B cell (primary cell): Measurements from ENCODE around the gene ABCF3. TPM values are rescaled to one million over a fixed set of nuclear protein-coding genes. Genes with fewer than 3 reads are reported as not detected.

Experiments
- ATAC-seq: fragments of 200-7000 bp; cut with Tn5 transposase; one replicate; pipeline ENCODE4 v1.10.0; 2021; ENCODE audit warnings: low read depth, mild to moderate bottlenecking, moderate number of reproducible peaks, moderate library complexity
- CTCF ChIA-PET: fragments of 350-600 bp; sonication (Branson Sonifier 250); formaldehyde crosslinking; loops from one replicate; lab custom pipeline; 2021; ENCODE audit warnings: antibody characterized with exemption, inconsistent platforms; lab: Charles Lee
- POLR2A ChIA-PET: fragments of 350-600 bp; sonication (Branson Sonifier 250); formaldehyde crosslinking; loops from one replicate; lab custom pipeline; 2021; ENCODE audit warnings: antibody characterized with exemption; lab: Charles Lee
- DNase-seq: peaks from one replicate; pipeline ENCODE4 v3.0.0; 2013
- H2AFZ ChIP-seq: 2 replicates; pipeline ENCODE4 v1.6.1; 2012; ENCODE audit warnings: mild to moderate bottlenecking, low read depth, low read length; ENCODE audit not compliant: insufficient read depth, poor library complexity, severe bottlenecking
- H3K27ac ChIP-seq, 2 donors: 1 replicate in 1 of 2; 2 replicates in 1 of 2; pipeline ENCODE4 v1.5.1; 2012 to 2013; ENCODE audit warnings: low read length in 2 of 2, mild to moderate bottlenecking in 2 of 2, moderate library complexity in 1 of 2
- H3K27me3 ChIP-seq, 4 experiments: fragments of 200-600 bp in 1 of 4; sonication (generic) in 1 of 4; replicated peaks in 1 of 4; 1 replicate in 2 of 4; 2 replicates in 2 of 4; pipeline versions ENCODE4 v1.6.1 to v1.7.0; 2013 to 2016; ENCODE audit warnings: low read length in 3 of 4, mild to moderate bottlenecking in 2 of 4, mixed read lengths in 1 of 4, moderate library complexity in 1 of 4; ENCODE audit not compliant: insufficient read depth in 4 of 4, control insufficient read depth in 3 of 4; ENCODE audit errors: control extremely low read depth in 1 of 4
- H3K36me3 ChIP-seq, 2 experiments: replicated peaks in 1 of 2; 1 replicate in 1 of 2; 2 replicates in 1 of 2; pipeline versions ENCODE4 v1.6.1 to v1.7.1; 2013; ENCODE audit warnings: low read length in 1 of 2; ENCODE audit not compliant: insufficient read depth in 2 of 2, control insufficient read depth in 1 of 2; ENCODE audit errors: control extremely low read depth in 1 of 2, extremely low read depth in 1 of 2
- H3K4me1 ChIP-seq, 2 donors: fragments of 200-600 bp in 1 of 2; sonication (generic) in 1 of 2; 1 replicate in 1 of 2; 2 replicates in 1 of 2; pipeline versions ENCODE4 v1.5.1 to v1.6.1; 2013 to 2017; ENCODE audit warnings: low read length in 2 of 2; ENCODE audit not compliant: control insufficient read depth in 2 of 2, insufficient read depth in 2 of 2
- H3K4me2 ChIP-seq: replicated peaks from 2 replicates; pipeline ENCODE3; 2012; ENCODE audit warnings: mild to moderate bottlenecking, low read depth, low read length; ENCODE audit not compliant: poor library complexity, severe bottlenecking
- H3K4me3 ChIP-seq, 5 experiments: fragments of 200-600 bp in 1 of 5; sonication (generic) in 1 of 5; 1 replicate in 3 of 5; 2 replicates in 2 of 5; pipeline versions ENCODE4 v1.5.1 to v1.7.0; 2011 to 2016; ENCODE audit warnings: low read length in 4 of 5, mild to moderate bottlenecking in 4 of 5, low read depth in 2 of 5, control low read depth in 1 of 5, moderate library complexity in 1 of 5; ENCODE audit not compliant: insufficient read depth in 1 of 5; ENCODE audit errors: control extremely low read depth in 1 of 5, extremely low read depth in 1 of 5
- H3K79me2 ChIP-seq: fragments of 200-600 bp; sonication (generic); one replicate; pipeline ENCODE4 v1.6.0; 2016; ENCODE audit warnings: low read length; ENCODE audit not compliant: control insufficient read depth, insufficient read depth
- H3K9ac ChIP-seq: fragments of 200-600 bp; sonication (generic); 2 replicates; pipeline ENCODE4 v1.6.1; 2017; ENCODE audit warnings: mild to moderate bottlenecking, low read length, moderate library complexity
- H3K9me3 ChIP-seq, 3 donors: one replicate each; pipeline versions ENCODE4 v1.6.1 to v1.7.1; 2013; ENCODE audit warnings: low read length in 2 of 3; ENCODE audit not compliant: control insufficient read depth in 2 of 3, insufficient read depth in 1 of 3; ENCODE audit errors: control extremely low read depth in 1 of 3
- H4K20me1 ChIP-seq: 2 replicates; pipeline ENCODE4 v1.6.0; 2012; ENCODE audit warnings: mild to moderate bottlenecking, low read length; ENCODE audit not compliant: insufficient read depth, control insufficient read depth, poor library complexity, severe bottlenecking
- H3K27ac Mint-ChIP-seq: one replicate; pipeline ENCODE4 v1.8.0; 2021; ENCODE audit warnings: mixed read lengths
- H3K27me3 Mint-ChIP-seq: one replicate; pipeline ENCODE4 v1.8.0; 2021; ENCODE audit warnings: mixed read lengths
- H3K4me1 Mint-ChIP-seq: one replicate; pipeline ENCODE4 v1.8.0; 2021; ENCODE audit warnings: mixed read lengths
- H3K4me3 Mint-ChIP-seq: one replicate; pipeline ENCODE4 v1.8.0; 2021; ENCODE audit warnings: mixed read lengths
- H3K9me3 Mint-ChIP-seq: one replicate; pipeline ENCODE4 v1.8.0; 2022; ENCODE audit warnings: mixed read lengths; ENCODE audit not compliant: insufficient read depth
- EZH2 ChIP-seq: IDR thresholded peaks from 2 replicates; pipeline ENCODE4 v1.6.1; 2012; ENCODE audit warnings: borderline replicate concordance, low read depth, mild to moderate bottlenecking, moderate library complexity, low read length; ENCODE audit not compliant: insufficient read depth, poor library complexity, severe bottlenecking
- WGBS: methylation state at CpG from one replicate; pipeline ENCODE4 v1.1.5; 2013; ENCODE audit warnings: missing lambda C conversion rate; ENCODE audit not compliant: insufficient coverage; 5-methylcytosine and 5-hydroxymethylcytosine counted together
- intact Hi-C: fragments of 100-400 bp; cut with micrococcal nuclease; formaldehyde crosslinking; loops from one replicate; pipeline ENCODE4 v1.10.0; 2022
- polyA plus RNA-seq: library from polyadenylated mRNA; depleted of rRNA; stranded (reverse); fragments of >200 nt; gene quantifications from 2 replicates; pipeline ENCODE4 v1.2.3, GENCODE V29; 2012
- total RNA-seq, 2 donors: library from RNA; stranded (reverse); fragments of 120-200 nt in 1 of 2; gene quantifications; 1 replicate in 1 of 2; 2 replicates in 1 of 2; pipeline versions ENCODE4 v1.2.3 to v1.2.4, GENCODE V29; 2013 to 2022
- TF ChIP-seq, protein P1 (sequence below): fragments of 200-600 bp; IDR thresholded peaks from one replicate; pipeline ENCODE4 v1.8.0; 2022; ENCODE audit warnings: antibody characterized with exemption, mild to moderate bottlenecking

ABCF3 gene
- total and polyA plus RNA-seq, 2 donors (not counting 1 experiment from before 2014, with no cell fraction given), result 74.0 to 115 TPM

DNA sequence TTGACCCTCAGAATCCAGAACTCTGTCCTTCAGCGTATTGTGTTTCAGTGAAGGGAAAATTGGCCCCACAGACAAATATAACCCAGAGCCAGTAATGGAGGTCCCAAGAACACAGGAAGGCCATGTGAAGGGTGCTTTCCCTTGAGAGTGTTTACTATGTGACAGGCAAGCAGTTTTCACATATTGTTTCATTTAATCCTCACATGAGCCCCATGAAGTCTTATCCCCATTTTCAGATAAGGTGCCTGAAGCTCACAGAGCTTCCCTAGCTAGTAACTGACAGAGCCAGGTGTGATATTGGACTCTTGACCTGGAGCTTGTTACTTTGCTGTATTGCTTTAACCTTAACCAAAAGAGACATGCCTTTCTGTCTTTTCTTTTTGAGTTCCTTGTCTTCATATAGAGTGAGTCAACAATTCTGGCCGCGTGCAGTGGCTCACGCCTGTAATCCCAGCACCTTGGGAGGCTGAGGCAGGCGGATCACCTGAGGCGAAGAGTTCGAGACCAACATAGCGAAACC is 40.2 kb upstream of the ABCF3 start:
- Histone ChIP-seq H4K20me1 (peaks cover 4% of the 10 kb centered on the region), H3K27me3 (no peaks in the 10 kb centered on the region), H3K4me3 (no peak overlapping the region), H3K9ac (no peak overlapping the region), H3K4me1 (peaks cover 11 to 12% of the 10 kb centered on the region in 2 donors), H3K4me2 (no peak overlapping the region), H3K36me3 (peaks cover 27 to 55% of the 10 kb centered on the region in 2 experiments), H3K9me3 (no peaks in the 10 kb centered on the region), H3K79me2 (no peaks in the 10 kb centered on the region), H3K27ac (no peak overlapping the region), H2AFZ (no peak overlapping the region)
- intact Hi-C loops, result loop anchor here (1.0 kb wide), 1 partner anchor 104 kb away; no protein-coding TSS in a partner anchor
- H3K4me1 Mint-ChIP-seq, result peaks cover 11% of the 10 kb centered on the region
- ChIA-PET POLR2A (no interaction called here), CTCF (interaction anchor here (0.7 to 3.1 kb wide), 10 partner anchors 9 to 109 kb away, joined by 3 to 15 read pairs (median 5); partner anchors contain the start of genes DVL3, EEF1AKMT4 and EIF2B5)
- no peaks in the 10 kb centered on the region for H3K27me3 Mint-ChIP-seq
- no peak for TF ChIP-seq EZH2
- TF ChIP-seq, protein P1, sequence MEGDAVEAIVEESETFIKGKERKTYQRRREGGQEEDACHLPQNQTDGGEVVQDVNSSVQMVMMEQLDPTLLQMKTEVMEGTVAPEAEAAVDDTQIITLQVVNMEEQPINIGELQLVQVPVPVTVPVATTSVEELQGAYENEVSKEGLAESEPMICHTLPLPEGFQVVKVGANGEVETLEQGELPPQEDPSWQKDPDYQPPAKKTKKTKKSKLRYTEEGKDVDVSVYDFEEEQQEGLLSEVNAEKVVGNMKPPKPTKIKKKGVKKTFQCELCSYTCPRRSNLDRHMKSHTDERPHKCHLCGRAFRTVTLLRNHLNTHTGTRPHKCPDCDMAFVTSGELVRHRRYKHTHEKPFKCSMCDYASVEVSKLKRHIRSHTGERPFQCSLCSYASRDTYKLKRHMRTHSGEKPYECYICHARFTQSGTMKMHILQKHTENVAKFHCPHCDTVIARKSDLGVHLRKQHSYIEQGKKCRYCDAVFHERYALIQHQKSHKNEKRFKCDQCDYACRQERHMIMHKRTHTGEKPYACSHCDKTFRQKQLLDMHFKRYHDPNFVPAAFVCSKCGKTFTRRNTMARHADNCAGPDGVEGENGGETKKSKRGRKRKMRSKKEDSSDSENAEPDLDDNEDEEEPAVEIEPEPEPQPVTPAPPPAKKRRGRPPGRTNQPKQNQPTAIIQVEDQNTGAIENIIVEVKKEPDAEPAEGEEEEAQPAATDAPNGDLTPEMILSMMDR, result no peak
- H3K9me3 Mint-ChIP-seq, result no peaks in the 10 kb centered on the region
- no peak for DNase-seq
- no peak overlapping the region for H3K4me3 Mint-ChIP-seq
- 80% methylated on average over 3 of the region's 8 CpGs for WGBS
- H3K27ac Mint-ChIP-seq, result no peak overlapping the region
- no peak for ATAC-seq

DNA sequence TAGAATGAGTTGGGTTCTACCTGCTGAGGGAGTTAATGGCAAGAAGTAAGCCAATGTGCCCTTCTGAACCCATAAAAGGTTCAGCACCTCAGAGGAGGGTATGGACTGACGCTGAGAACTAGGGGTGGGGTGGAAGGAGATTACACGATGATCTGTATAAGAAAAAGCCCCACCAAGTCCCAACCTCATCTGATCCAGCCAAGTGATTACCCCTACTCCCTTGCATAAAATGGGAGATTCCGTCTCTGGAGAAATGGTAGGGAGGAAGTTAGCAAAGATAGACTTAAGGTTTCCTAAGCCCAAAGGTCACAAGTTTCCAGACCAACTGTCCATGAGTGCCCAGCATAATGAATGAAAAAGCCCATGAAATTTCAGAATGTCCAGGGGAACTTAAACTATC is 37.9 kb upstream of the ABCF3 start:
- ATAC-seq (no peak), DNase-seq (no peak)
- peaks cover 11 to 12% of the 10 kb centered on the region in 2 donors for H3K4me1 ChIP-seq
- H4K20me1 ChIP-seq, result no peaks in the 10 kb centered on the region
- Mint-ChIP-seq H3K4me1 (peaks cover 11% of the 10 kb centered on the region), H3K9me3 (no peaks in the 10 kb centered on the region), H3K4me3 (no peak overlapping the region), H3K27ac (no peak overlapping the region), H3K27me3 (no peaks in the 10 kb centered on the region)
- TF ChIP-seq EZH2, result no peak
- TF ChIP-seq, protein P1, result no peak
- peaks cover 13 to 33% of the 10 kb centered on the region in 2 experiments for H3K36me3 ChIP-seq
- POLR2A ChIA-PET, result no interaction called here
- H3K9me3 ChIP-seq, result no peaks in the 10 kb centered on the region
- H2AFZ ChIP-seq, result no peak overlapping the region
- intact Hi-C loops, result no loop called here
- no peak overlapping the region for H3K4me3 ChIP-seq
- no peaks in the 10 kb centered on the region for H3K27me3 ChIP-seq
- H3K4me2 ChIP-seq, result no peak overlapping the region
- CTCF ChIA-PET, result no interaction called here
- H3K27ac ChIP-seq, result no peak overlapping the region
- whole genome bisulfite sequencing, result no CpG with 5 or more reads among the region's 3 CpGs
- H3K79me2 ChIP-seq, result no peaks in the 10 kb centered on the region
- no peak overlapping the region for H3K9ac ChIP-seq
